HEK293 (cell line): Measurements from ENCODE around the gene SLIT1.
A peak's percentile ranks its signal among the peaks of the same experiment; 100 is the strongest.

Source experiments
- BCL6B ChIP-seq: fragments of 450-650 bp; formaldehyde crosslinking; IDR thresholded peaks from 2 replicates; pipeline ENCODE4 v1.5.1; 2017; ENCODE audit warnings: missing biosample characterization, missing genetic modification characterization
- FEZF1 ChIP-seq: fragments of 450-650 bp; formaldehyde crosslinking; IDR thresholded peaks from 2 replicates; pipeline ENCODE4 v1.5.1; 2016; ENCODE audit warnings: missing biosample characterization, missing genetic modification characterization
- INSM2 ChIP-seq: fragments of 450-650 bp; formaldehyde crosslinking; IDR thresholded peaks from 2 replicates; pipeline ENCODE4 v1.5.1; 2016; ENCODE audit warnings: missing biosample characterization, missing genetic modification characterization
- KLF10 ChIP-seq: fragments of 450-650 bp; IDR thresholded peaks from 2 replicates; pipeline ENCODE4 v1.5.1; 2018; ENCODE audit warnings: missing biosample characterization, mild to moderate bottlenecking, missing genetic modification characterization
- KLF7 ChIP-seq: fragments of 450-650 bp; formaldehyde crosslinking; IDR thresholded peaks from 2 replicates; pipeline ENCODE4 v1.5.1; 2016; ENCODE audit warnings: missing biosample characterization, missing genetic modification characterization, borderline replicate concordance
- KLF8 ChIP-seq: fragments of 450-650 bp; formaldehyde crosslinking; IDR thresholded peaks from 2 replicates; pipeline ENCODE4 v1.5.1; 2016; ENCODE audit warnings: missing biosample characterization, missing genetic modification characterization
- MEIS1 ChIP-seq: sonication (generic); formaldehyde crosslinking; IDR thresholded peaks from 2 replicates; pipeline ENCODE4 v1.8.1; 2022; ENCODE audit warnings: missing genetic modification reagents, mild to moderate bottlenecking, borderline replicate concordance
- OSR2 ChIP-seq: fragments of 450-650 bp; formaldehyde crosslinking; IDR thresholded peaks from 2 replicates; pipeline ENCODE4 v1.5.1; 2016; ENCODE audit warnings: missing biosample characterization, missing genetic modification characterization
- TCF7L2 ChIP-seq: IDR thresholded peaks from 2 replicates; pipeline ENCODE4 v1.6.1; 2011; ENCODE audit warnings: low read depth, mild to moderate bottlenecking, inconsistent platforms, low read length, moderate library complexity, borderline replicate concordance
- YY2 ChIP-seq: fragments of 450-650 bp; formaldehyde crosslinking; IDR thresholded peaks from 2 replicates; pipeline ENCODE4 v1.5.1; 2016; ENCODE audit warnings: missing biosample characterization, missing genetic modification characterization
- ZBTB21 ChIP-seq: fragments of 450-650 bp; formaldehyde crosslinking; IDR thresholded peaks from 2 replicates; pipeline ENCODE4 v1.5.1; 2017; ENCODE audit warnings: missing biosample characterization, missing genetic modification characterization
- ZBTB48 ChIP-seq: fragments of 450-650 bp; formaldehyde crosslinking; IDR thresholded peaks from 2 replicates; pipeline ENCODE4 v1.5.1; 2016; ENCODE audit warnings: missing biosample characterization, missing genetic modification characterization
- ZEB2 ChIP-seq: fragments of 450-650 bp; formaldehyde crosslinking; IDR thresholded peaks from 2 replicates; pipeline ENCODE4 v1.5.1; 2016; ENCODE audit warnings: missing biosample characterization, missing genetic modification characterization
- ZNF112 ChIP-seq: fragments of 450-650 bp; formaldehyde crosslinking; IDR thresholded peaks from 2 replicates; pipeline ENCODE4 v1.5.0; 2017; ENCODE audit warnings: missing biosample characterization, missing genetic modification characterization
- ZNF16 ChIP-seq: fragments of 450-650 bp; formaldehyde crosslinking; IDR thresholded peaks from 2 replicates; pipeline ENCODE4 v1.5.1; 2016; ENCODE audit warnings: low read depth, missing biosample characterization, missing genetic modification characterization
- ZNF23 ChIP-seq: fragments of 450-650 bp; formaldehyde crosslinking; IDR thresholded peaks from 2 replicates; pipeline ENCODE4 v1.5.1; 2016; ENCODE audit warnings: missing biosample characterization, missing genetic modification characterization, borderline replicate concordance
- ZNF341 ChIP-seq: fragments of 450-650 bp; formaldehyde crosslinking; IDR thresholded peaks from 2 replicates; pipeline ENCODE4; 2016; ENCODE audit warnings: low read depth, missing biosample characterization, missing genetic modification characterization
- ZNF37A ChIP-seq: fragments of 450-650 bp; IDR thresholded peaks from 2 replicates; pipeline ENCODE4 v1.5.1; 2018; ENCODE audit warnings: missing biosample characterization, missing genetic modification characterization
- ZNF488 ChIP-seq: fragments of 450-650 bp; formaldehyde crosslinking; IDR thresholded peaks from 2 replicates; pipeline ENCODE4 v1.5.1; 2016; ENCODE audit warnings: missing biosample characterization, missing genetic modification characterization
- ZNF530 ChIP-seq: fragments of 450-650 bp; formaldehyde crosslinking; IDR thresholded peaks from 2 replicates; pipeline ENCODE4 v1.5.1; 2016; ENCODE audit warnings: low read depth, missing biosample characterization, missing genetic modification characterization
- ZNF560 ChIP-seq: fragments of 450-650 bp; formaldehyde crosslinking; IDR thresholded peaks from 2 replicates; pipeline ENCODE4 v1.5.1; 2017; ENCODE audit warnings: missing biosample characterization, missing genetic modification characterization, borderline replicate concordance
- ZNF596 ChIP-seq: fragments of 450-650 bp; IDR thresholded peaks from 2 replicates; pipeline ENCODE4 v1.5.0; 2018; ENCODE audit warnings: missing biosample characterization, mild to moderate bottlenecking, missing genetic modification characterization, moderate library complexity
- ZXDB ChIP-seq: fragments of 450-650 bp; formaldehyde crosslinking; IDR thresholded peaks from 2 replicates; pipeline ENCODE4 v1.5.1; 2016; ENCODE audit warnings: missing biosample characterization, missing genetic modification characterization
- TF ChIP-seq, protein P1 (sequence below): fragments of 450-650 bp; formaldehyde crosslinking; conservative IDR thresholded peaks from 2 replicates; pipeline ENCODE4 v1.5.1; 2016; ENCODE audit warnings: low read depth, missing biosample characterization, missing genetic modification characterization
- TF ChIP-seq, protein P2 (sequence below): fragments of 450-650 bp; formaldehyde crosslinking; IDR thresholded peaks from 2 replicates; pipeline ENCODE4 v1.5.1; 2016; ENCODE audit warnings: missing biosample characterization, missing genetic modification characterization
- TF ChIP-seq, protein P3 (sequence below): fragments of 450-650 bp; formaldehyde crosslinking; IDR thresholded peaks from 2 replicates; pipeline ENCODE4 v1.5.1; 2016; ENCODE audit warnings: missing biosample characterization, missing genetic modification characterization, low read depth

Gene SLIT1

GRCh38 chr10:97069576-97070362, 116.0 kb downstream of the SLIT1 start (continued):
- TF ChIP-seq, protein P1, sequence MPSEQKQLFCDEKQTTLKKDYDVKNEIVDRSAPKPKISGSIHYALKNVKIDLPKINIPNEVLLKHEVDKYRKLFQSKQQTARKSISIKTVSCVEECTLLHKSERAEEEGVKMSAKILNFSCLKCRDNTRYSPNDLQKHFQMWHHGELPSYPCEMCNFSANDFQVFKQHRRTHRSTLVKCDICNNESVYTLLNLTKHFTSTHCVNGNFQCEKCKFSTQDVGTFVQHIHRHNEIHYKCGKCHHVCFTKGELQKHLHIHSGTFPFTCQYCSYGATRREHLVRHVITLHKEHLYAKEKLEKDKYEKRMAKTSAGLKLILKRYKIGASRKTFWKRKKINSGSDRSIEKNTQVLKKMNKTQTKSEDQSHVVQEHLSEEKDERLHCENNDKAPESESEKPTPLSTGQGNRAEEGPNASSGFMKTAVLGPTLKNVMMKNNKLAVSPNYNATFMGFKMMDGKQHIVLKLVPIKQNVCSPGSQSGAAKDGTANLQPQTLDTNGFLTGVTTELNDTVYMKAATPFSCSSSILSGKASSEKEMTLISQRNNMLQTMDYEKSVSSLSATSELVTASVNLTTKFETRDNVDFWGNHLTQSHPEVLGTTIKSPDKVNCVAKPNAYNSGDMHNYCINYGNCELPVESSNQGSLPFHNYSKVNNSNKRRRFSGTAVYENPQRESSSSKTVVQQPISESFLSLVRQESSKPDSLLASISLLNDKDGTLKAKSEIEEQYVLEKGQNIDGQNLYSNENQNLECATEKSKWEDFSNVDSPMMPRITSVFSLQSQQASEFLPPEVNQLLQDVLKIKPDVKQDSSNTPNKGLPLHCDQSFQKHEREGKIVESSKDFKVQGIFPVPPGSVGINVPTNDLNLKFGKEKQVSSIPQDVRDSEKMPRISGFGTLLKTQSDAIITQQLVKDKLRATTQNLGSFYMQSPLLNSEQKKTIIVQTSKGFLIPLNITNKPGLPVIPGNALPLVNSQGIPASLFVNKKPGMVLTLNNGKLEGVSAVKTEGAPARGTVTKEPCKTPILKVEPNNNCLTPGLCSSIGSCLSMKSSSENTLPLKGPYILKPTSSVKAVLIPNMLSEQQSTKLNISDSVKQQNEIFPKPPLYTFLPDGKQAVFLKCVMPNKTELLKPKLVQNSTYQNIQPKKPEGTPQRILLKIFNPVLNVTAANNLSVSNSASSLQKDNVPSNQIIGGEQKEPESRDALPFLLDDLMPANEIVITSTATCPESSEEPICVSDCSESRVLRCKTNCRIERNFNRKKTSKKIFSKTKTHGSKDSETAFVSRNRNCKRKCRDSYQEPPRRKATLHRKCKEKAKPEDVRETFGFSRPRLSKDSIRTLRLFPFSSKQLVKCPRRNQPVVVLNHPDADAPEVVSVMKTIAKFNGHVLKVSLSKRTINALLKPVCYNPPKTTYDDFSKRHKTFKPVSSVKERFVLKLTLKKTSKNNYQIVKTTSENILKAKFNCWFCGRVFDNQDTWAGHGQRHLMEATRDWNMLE (tag by site-specific recombination), result peak; percentile 85
- TF ChIP-seq BCL6B (tag by site-specific recombination) (peak; percentile 94), TCF7L2 (peak; percentile 62; the same call in 1 of the 2 replicates), ZNF112 (tag by site-specific recombination) (peak; percentile 12; the same call in 1 of the 2 replicates), ZBTB48 (tag by site-specific recombination) (no peak), KLF7 (tag by site-specific recombination) (no peak), ZNF23 (tag by site-specific recombination) (no peak), ZNF341 (tag by site-specific recombination) (no peak), KLF8 (tag by site-specific recombination) (no peak), KLF10 (no peak), ZBTB21 (tag by site-specific recombination) (peak; percentile 94), ZNF37A (no peak), ZEB2 (tag by site-specific recombination) (peak; percentile 83), INSM2 (tag by site-specific recombination) (0 out of 2 replicates have a peak, but pooled peaks have one; percentile 46), MEIS1 (CRISPR knock-in tag) (no peak), ZNF560 (tag by site-specific recombination) (no peak), ZNF488 (tag by site-specific recombination) (peak; percentile 69), ZNF596 (tag by site-specific recombination) (no peak), YY2 (tag by site-specific recombination) (peak; percentile 42; the same call in 1 of the 2 replicates), ZNF16 (tag by site-specific recombination) (no peak), FEZF1 (tag by site-specific recombination) (no peak), ZNF530 (no peak), OSR2 (peak; percentile 10; the same call in 1 of the 2 replicates), ZXDB (no peak)
- TF ChIP-seq, protein P2, sequence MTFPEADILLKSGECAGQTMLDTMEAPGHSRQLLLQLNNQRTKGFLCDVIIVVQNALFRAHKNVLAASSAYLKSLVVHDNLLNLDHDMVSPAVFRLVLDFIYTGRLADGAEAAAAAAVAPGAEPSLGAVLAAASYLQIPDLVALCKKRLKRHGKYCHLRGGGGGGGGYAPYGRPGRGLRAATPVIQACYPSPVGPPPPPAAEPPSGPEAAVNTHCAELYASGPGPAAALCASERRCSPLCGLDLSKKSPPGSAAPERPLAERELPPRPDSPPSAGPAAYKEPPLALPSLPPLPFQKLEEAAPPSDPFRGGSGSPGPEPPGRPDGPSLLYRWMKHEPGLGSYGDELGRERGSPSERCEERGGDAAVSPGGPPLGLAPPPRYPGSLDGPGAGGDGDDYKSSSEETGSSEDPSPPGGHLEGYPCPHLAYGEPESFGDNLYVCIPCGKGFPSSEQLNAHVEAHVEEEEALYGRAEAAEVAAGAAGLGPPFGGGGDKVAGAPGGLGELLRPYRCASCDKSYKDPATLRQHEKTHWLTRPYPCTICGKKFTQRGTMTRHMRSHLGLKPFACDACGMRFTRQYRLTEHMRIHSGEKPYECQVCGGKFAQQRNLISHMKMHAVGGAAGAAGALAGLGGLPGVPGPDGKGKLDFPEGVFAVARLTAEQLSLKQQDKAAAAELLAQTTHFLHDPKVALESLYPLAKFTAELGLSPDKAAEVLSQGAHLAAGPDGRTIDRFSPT (tag by site-specific recombination), result no peak
- TF ChIP-seq, protein P3, sequence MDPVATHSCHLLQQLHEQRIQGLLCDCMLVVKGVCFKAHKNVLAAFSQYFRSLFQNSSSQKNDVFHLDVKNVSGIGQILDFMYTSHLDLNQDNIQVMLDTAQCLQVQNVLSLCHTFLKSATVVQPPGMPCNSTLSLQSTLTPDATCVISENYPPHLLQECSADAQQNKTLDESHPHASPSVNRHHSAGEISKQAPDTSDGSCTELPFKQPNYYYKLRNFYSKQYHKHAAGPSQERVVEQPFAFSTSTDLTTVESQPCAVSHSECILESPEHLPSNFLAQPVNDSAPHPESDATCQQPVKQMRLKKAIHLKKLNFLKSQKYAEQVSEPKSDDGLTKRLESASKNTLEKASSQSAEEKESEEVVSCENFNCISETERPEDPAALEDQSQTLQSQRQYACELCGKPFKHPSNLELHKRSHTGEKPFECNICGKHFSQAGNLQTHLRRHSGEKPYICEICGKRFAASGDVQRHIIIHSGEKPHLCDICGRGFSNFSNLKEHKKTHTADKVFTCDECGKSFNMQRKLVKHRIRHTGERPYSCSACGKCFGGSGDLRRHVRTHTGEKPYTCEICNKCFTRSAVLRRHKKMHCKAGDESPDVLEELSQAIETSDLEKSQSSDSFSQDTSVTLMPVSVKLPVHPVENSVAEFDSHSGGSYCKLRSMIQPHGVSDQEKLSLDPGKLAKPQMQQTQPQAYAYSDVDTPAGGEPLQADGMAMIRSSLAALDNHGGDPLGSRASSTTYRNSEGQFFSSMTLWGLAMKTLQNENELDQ (tag by site-specific recombination), result no peak
